MCF 10A (cell line): Measurements from ENCODE around the gene ADGRG6. TPM values are rescaled to one million over a fixed set of nuclear protein-coding genes. Genes with fewer than 3 reads are reported as not detected.

ENCODE experiments used
- BruUV-seq: library from RNA; stranded (reverse); fragments of 400-500 nt; replicated peaks from 2 replicates; lab custom pipeline; 2021; lab: Mats Ljungman, UMichigan
- CTCF ChIA-PET: fragments of 300-600 bp; sonication (Branson Sonifier 250); formaldehyde crosslinking; extraction: SDS; loops from one replicate; lab custom pipeline; 2021; ENCODE audit warnings: antibody characterized with exemption, inconsistent platforms; lab: Yijun Ruan, JAX
- POLR2A ChIA-PET: fragments of 300-600, 350-650 bp; sonication (Branson Sonifier 250); formaldehyde crosslinking; extraction: SDS; loops from one replicate; lab custom pipeline; 2020; ENCODE audit warnings: antibody characterized with exemption, inconsistent platforms; lab: Yijun Ruan, JAX
- DNase-seq: peaks from one replicate; pipeline ENCODE4 v3.0.0-alpha.2; 2018; ENCODE audit not compliant: unreplicated experiment
- H3K27ac Mint-ChIP-seq: one replicate; pipeline ENCODE4 v1.8.0; 2022; ENCODE audit warnings: mild to moderate bottlenecking, low read depth, mixed read lengths; ENCODE audit not compliant: unreplicated experiment
- H3K27me3 Mint-ChIP-seq: one replicate; pipeline ENCODE4 v1.8.0; 2022; ENCODE audit warnings: mixed read lengths; ENCODE audit not compliant: insufficient read depth, unreplicated experiment
- H3K36me3 Mint-ChIP-seq: one replicate; pipeline ENCODE4 v1.8.0; 2022; ENCODE audit warnings: mild to moderate bottlenecking, moderate library complexity, mixed read lengths; ENCODE audit not compliant: insufficient read depth, unreplicated experiment
- H3K4me1 Mint-ChIP-seq: one replicate; pipeline ENCODE4 v1.8.0; 2022; ENCODE audit warnings: mixed read lengths; ENCODE audit not compliant: insufficient read depth, unreplicated experiment
- H3K4me3 Mint-ChIP-seq: one replicate; pipeline ENCODE4 v1.8.0; 2022; ENCODE audit warnings: mild to moderate bottlenecking, moderate library complexity, mixed read lengths; ENCODE audit not compliant: unreplicated experiment
- H3K9me3 Mint-ChIP-seq: one replicate; pipeline ENCODE4 v1.8.0; 2022; ENCODE audit warnings: mixed read lengths; ENCODE audit not compliant: unreplicated experiment
- intact Hi-C: fragments of 100-400 bp; cut with micrococcal nuclease; formaldehyde crosslinking; loops from 2 replicates; pipeline ENCODE4 v1.14.1; 2022
- total RNA-seq: library from RNA; stranded (reverse); gene quantifications from 2 replicates; pipeline ENCODE4 v1.2.3, GENCODE V29; 2022
- TF ChIP-seq, protein P1 (sequence below): fragments of 200-600 bp; IDR thresholded peaks from one replicate; pipeline ENCODE4 v1.8.0; 2022; ENCODE audit warnings: antibody characterized with exemption, mild to moderate bottlenecking; ENCODE audit not compliant: unreplicated experiment

ADGRG6 gene
- total RNA-seq, 1 experiment from 2014 or later: 44.2 TPM

DNA sequence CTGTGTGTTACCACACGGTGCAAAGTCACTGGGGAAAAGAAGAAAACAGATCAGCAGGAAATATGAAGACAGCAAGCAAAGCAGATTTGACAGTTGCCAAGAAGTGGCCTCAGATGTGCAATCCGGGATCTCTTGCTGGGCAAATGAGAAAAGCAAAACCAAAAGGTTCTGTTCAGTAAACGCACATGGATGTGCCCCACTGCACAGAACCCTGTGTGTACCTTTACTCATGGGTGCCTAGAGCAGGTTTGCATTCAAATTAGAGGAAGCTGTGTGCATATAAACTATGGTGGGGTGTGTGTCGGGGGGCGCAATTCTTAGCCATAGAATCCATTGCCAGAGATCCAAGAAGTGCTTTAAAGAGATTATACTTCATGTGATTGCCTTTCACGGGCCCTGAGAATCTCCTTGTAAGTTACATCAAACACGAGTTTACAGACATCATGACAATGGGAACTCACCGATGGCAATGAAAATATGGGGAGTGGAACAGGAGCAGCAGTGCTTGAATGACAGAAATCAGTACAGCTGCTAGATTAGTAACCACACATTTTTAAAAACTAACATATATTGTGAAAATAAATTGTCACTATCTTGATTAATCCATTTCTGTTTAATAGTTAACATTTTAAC, 154.3 kb downstream of the ADGRG6 start:
- ChIA-PET CTCF (interaction anchor here (0.6 kb wide), 1 partner anchor 192 kb away, joined by 5 read pairs; no protein-coding TSS in a partner anchor), POLR2A (no interaction called here)
- TF ChIP-seq, protein P1, sequence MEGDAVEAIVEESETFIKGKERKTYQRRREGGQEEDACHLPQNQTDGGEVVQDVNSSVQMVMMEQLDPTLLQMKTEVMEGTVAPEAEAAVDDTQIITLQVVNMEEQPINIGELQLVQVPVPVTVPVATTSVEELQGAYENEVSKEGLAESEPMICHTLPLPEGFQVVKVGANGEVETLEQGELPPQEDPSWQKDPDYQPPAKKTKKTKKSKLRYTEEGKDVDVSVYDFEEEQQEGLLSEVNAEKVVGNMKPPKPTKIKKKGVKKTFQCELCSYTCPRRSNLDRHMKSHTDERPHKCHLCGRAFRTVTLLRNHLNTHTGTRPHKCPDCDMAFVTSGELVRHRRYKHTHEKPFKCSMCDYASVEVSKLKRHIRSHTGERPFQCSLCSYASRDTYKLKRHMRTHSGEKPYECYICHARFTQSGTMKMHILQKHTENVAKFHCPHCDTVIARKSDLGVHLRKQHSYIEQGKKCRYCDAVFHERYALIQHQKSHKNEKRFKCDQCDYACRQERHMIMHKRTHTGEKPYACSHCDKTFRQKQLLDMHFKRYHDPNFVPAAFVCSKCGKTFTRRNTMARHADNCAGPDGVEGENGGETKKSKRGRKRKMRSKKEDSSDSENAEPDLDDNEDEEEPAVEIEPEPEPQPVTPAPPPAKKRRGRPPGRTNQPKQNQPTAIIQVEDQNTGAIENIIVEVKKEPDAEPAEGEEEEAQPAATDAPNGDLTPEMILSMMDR: no peak
- Mint-ChIP-seq H3K27me3 (no peaks in the 10 kb centered on the region), H3K4me1 (no peaks in the 10 kb centered on the region), H3K9me3 (peaks cover 2% of the 10 kb centered on the region), H3K36me3 (peaks cover 5% of the 10 kb centered on the region), H3K4me3 (no peak overlapping the region), H3K27ac (no peak overlapping the region)
- no peak for DNase-seq
- no TSS peak for BruUV-seq
- intact Hi-C loops: no loop called here

DNA sequence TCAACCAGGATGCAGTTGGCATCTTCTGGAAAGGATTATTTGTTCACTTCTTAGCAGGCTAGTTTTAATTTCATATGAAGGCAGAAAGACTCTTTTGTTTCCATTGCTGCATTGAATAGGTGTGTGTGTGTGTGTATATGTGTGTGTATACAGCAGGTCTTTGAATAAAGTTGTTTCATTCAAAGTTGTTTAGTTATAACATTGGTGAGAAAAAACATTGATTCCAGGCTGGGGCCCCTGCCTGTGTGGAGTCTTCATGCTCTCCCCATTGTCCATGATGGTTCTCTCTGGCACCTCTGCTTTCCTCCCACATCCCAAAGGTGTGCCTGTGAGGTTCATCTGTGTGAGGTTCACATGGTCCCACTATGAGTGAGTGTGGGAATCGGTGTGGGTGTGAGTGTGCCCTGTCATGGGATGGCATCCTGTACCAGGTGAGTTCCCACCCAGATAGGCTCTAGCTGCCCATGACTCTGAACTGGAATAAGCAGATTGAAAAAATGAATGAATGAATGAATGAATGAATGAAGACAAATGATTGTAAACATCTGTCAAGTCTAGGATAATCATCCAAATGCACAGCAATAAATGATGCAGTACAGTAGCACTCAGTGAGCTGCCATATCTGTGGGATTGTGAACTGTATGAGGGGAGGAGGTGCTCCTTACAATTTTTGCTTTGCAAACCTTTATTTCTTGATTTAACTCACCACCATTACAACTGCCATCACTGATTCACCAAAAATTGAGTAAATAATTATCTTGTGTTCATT, 156.0 kb downstream of the ADGRG6 start:
- H3K9me3 Mint-ChIP-seq: peaks cover 10% of the 10 kb centered on the region
- no peak for DNase-seq
- H3K4me3 Mint-ChIP-seq: no peak overlapping the region
- ChIA-PET POLR2A (interaction anchor here (0.6 to 1.3 kb wide), 2 partner anchors 12 to 131 kb away, joined by 3 to 4 read pairs; no protein-coding TSS in a partner anchor), CTCF (no interaction called here)
- no TSS peak for BruUV-seq
- no peaks in the 10 kb centered on the region for H3K27me3 Mint-ChIP-seq
- H3K4me1 Mint-ChIP-seq: no peaks in the 10 kb centered on the region
- TF ChIP-seq, protein P1: no peak
- no peaks in the 10 kb centered on the region for H3K36me3 Mint-ChIP-seq
- intact Hi-C loops: no loop called here
- no peak overlapping the region for H3K27ac Mint-ChIP-seq

DNA sequence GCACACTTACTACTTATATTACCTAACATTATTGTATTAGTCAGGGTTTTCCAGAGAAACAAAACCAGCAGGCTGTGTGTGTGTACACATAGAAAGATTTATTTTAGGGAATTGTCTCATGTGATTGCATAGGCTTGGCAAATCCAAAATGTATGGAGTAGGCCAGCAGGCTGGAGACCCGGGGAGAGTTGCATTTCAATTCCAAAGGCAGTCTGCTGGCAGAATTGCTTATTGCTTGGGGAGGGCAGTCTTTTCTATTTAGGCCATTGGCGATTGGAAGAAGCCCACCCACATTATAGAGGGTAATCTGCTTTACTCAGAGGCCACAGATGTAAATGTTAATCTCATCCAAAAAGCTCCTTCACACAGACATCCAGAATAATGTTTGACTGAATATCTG, 157.0 kb downstream of the ADGRG6 start:
- Mint-ChIP-seq H3K36me3 (no peaks in the 10 kb centered on the region), H3K4me3 (no peak overlapping the region), H3K4me1 (no peaks in the 10 kb centered on the region), H3K27ac (no peak overlapping the region), H3K27me3 (no peaks in the 10 kb centered on the region), H3K9me3 (peaks cover 15% of the 10 kb centered on the region)
- TF ChIP-seq, protein P1: no peak
- BruUV-seq: no TSS peak
- ChIA-PET POLR2A (interaction anchor here (1.3 kb wide), 1 partner anchor 13 kb away, joined by 3 read pairs; no protein-coding TSS in a partner anchor), CTCF (interaction anchor here (0.6 kb wide), 1 partner anchor 967 kb away, joined by 3 read pairs; no protein-coding TSS in a partner anchor)
- intact Hi-C loops: no loop called here
- no peak for DNase-seq

DNA sequence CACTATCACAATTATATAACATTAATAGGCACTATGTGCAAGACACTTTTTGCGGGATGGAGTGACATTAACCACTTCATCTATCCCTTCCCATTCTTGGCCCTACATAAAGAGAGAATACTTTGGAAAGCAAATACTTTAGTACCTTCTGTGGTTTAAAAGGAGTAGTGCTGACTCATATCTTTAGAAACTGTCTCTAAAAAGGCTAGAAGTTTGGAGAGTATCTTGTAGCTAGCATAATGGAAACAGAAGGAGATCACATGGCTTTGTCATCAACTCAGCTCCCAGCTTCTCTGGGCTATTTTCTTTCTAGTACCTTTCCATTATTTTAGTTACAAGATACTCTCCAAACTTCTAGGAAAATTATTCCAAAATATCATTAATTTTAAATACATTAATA, 157.5 kb downstream of the ADGRG6 start:
- Mint-ChIP-seq H3K36me3 (no peaks in the 10 kb centered on the region), H3K4me1 (no peaks in the 10 kb centered on the region), H3K27ac (no peak overlapping the region), H3K27me3 (no peaks in the 10 kb centered on the region), H3K9me3 (peaks cover 16% of the 10 kb centered on the region), H3K4me3 (no peak overlapping the region)
- no TSS peak for BruUV-seq
- TF ChIP-seq, protein P1: no peak
- intact Hi-C loops: no loop called here
- no peak for DNase-seq
- ChIA-PET POLR2A (interaction anchor here (0.7 kb wide), 1 partner anchor 236 kb away, joined by 3 read pairs; no protein-coding TSS in a partner anchor), CTCF (interaction anchor here (0.6 to 4.2 kb wide), 2 partner anchors 15 to 966 kb away, joined by 3 to 14 read pairs; no protein-coding TSS in a partner anchor)
